ENCODE results near the gene TSEN15. TPM values are rescaled to one million over a fixed set of nuclear protein-coding genes. Genes with fewer than 3 reads are reported as not detected.

The TSEN15 gene
- polyA plus RNA-seq, 1 donor (not counting 4 experiments of a cell fraction or from before 2014, with no cell fraction given): 46.7 TPM

- no peaks in the 10 kb centered on the region for H3K27me3 ChIP-seq (ENCODE audit: control insufficient read depth, extremely low read depth, insufficient read depth, low read length)
- no peaks in the 10 kb centered on the region for H3K36me3 ChIP-seq (ENCODE audit: control insufficient read depth in 2 of 2, extremely low read depth in 1 of 2, insufficient read depth in 2 of 2, low read length in 2 of 2)
- no peak for TF ChIP-seq EZH2 (IDR thresholded peaks at IDR 0.05; ENCODE audit: low read length)
- TF ChIP-seq CTCF (optimal IDR thresholded peaks at IDR 0.05 in 1 of 3, IDR thresholded peaks at IDR 0.05 in 1 of 3, conservative IDR thresholded peaks at IDR 0.05 in 1 of 3; ENCODE audit: extremely low read depth in 1 of 3, insufficient read depth in 2 of 3, low read length in 3 of 3): no peak
- H3K9ac ChIP-seq (ENCODE audit: control insufficient read depth, extremely low read depth, insufficient read depth, low read length): no peak overlapping the region
- H3K4me3 ChIP-seq (ENCODE audit: control insufficient read depth in 2 of 3, extremely low read depth in 1 of 3, insufficient read depth in 2 of 3, low read depth in 1 of 3, low read length in 3 of 3): no peak overlapping the region
- no peaks in the 10 kb centered on the region for H3K9me3 ChIP-seq (ENCODE audit: control insufficient read depth, low read depth, low read length)
- no peaks in the 10 kb centered on the region for H4K20me1 ChIP-seq (ENCODE audit: control insufficient read depth, extremely low read depth, insufficient read depth, low read length)
- FAIRE-seq (no peak), DNase-seq (ENCODE audit: low read depth, low spot score) (no peak)
- H3K27ac ChIP-seq (ENCODE audit: control insufficient read depth, insufficient read depth, low read length): no peak overlapping the region
- H3K9me1 ChIP-seq (ENCODE audit: control insufficient read depth, extremely low read depth, insufficient read depth, low read length): no peaks in the 10 kb centered on the region
- H3K4me1 ChIP-seq (ENCODE audit: control insufficient read depth, extremely low read depth, insufficient read depth, low read length): peaks cover 11% of the 10 kb centered on the region
- dilution Hi-C loops (cut with MboI; ENCODE audit: extremely low pct_ligation_motif_present, low sequenced_read_pairs): no loop called here
- H3K4me2 ChIP-seq (ENCODE audit: control insufficient read depth, extremely low read depth, insufficient read depth, low read depth, low read length): no peak overlapping the region
- H3K79me2 ChIP-seq (ENCODE audit: control insufficient read depth, insufficient read depth, low read length): no peaks in the 10 kb centered on the region
- H2AFZ ChIP-seq (ENCODE audit: control insufficient read depth, low read length): no peak overlapping the region
Measured at GRCh38 chr1:184113251-184113650, 61.7 kb downstream of the TSEN15 start.

- FAIRE-seq: no peak
Measured at GRCh38 chr1:184114818-184115398, 63.4 kb downstream of the TSEN15 start.

More at GRCh38 chr1:184114818-184115398, 63.4 kb downstream of the TSEN15 start:
- H3K27me3 ChIP-seq (ENCODE audit: control insufficient read depth, extremely low read depth, insufficient read depth, low read length): no peaks in the 10 kb centered on the region
- dilution Hi-C loops (cut with MboI; ENCODE audit: extremely low pct_ligation_motif_present, low sequenced_read_pairs): no loop called here
- TF ChIP-seq EZH2 (IDR thresholded peaks at IDR 0.05; ENCODE audit: low read length) (no peak), CTCF (optimal IDR thresholded peaks at IDR 0.05 in 1 of 3, IDR thresholded peaks at IDR 0.05 in 1 of 3, conservative IDR thresholded peaks at IDR 0.05 in 1 of 3; ENCODE audit: extremely low read depth in 1 of 3, insufficient read depth in 2 of 3, low read length in 3 of 3) (no peak)
- H3K36me3 ChIP-seq (ENCODE audit: control insufficient read depth in 2 of 2, extremely low read depth in 1 of 2, insufficient read depth in 2 of 2, low read length in 2 of 2): no peaks in the 10 kb centered on the region
- no peaks in the 10 kb centered on the region for H3K9me3 ChIP-seq (ENCODE audit: control insufficient read depth, low read depth, low read length)
- H2AFZ ChIP-seq (ENCODE audit: control insufficient read depth, low read length): no peak overlapping the region
- no peaks in the 10 kb centered on the region for H3K79me2 ChIP-seq (ENCODE audit: control insufficient read depth, insufficient read depth, low read length)
- H3K4me2 ChIP-seq (ENCODE audit: control insufficient read depth, extremely low read depth, insufficient read depth, low read depth, low read length): no peak overlapping the region
- no peak for DNase-seq (ENCODE audit: low read depth, low spot score)
- no peak overlapping the region for H3K27ac ChIP-seq (ENCODE audit: control insufficient read depth, insufficient read depth, low read length)
- no peaks in the 10 kb centered on the region for H3K9me1 ChIP-seq (ENCODE audit: control insufficient read depth, extremely low read depth, insufficient read depth, low read length)
- H4K20me1 ChIP-seq (ENCODE audit: control insufficient read depth, extremely low read depth, insufficient read depth, low read length): no peaks in the 10 kb centered on the region
- H3K4me1 ChIP-seq (ENCODE audit: control insufficient read depth, extremely low read depth, insufficient read depth, low read length): peaks cover 14% of the 10 kb centered on the region
- no peak overlapping the region for H3K4me3 ChIP-seq (ENCODE audit: control insufficient read depth in 2 of 3, extremely low read depth in 1 of 3, insufficient read depth in 2 of 3, low read depth in 1 of 3, low read length in 3 of 3)
- H3K9ac ChIP-seq (ENCODE audit: control insufficient read depth, extremely low read depth, insufficient read depth, low read length): no peak overlapping the region

All from keratinocyte (primary cell).